Left ventricle myocardium inferior (tissue), 1 donor: Measurements from ENCODE around the gene MED12L. TPM values are rescaled to one million over a fixed set of nuclear protein-coding genes. Genes with fewer than 3 reads are reported as not detected.

ENCODE experiments used
- DNase-seq: peaks from one replicate; pipeline ENCODE4 v3.0.0-alpha.2; 2020
- H3K27ac ChIP-seq: fragments of 200-600 bp; replicated peaks from 2 replicates; pipeline ENCODE4 v1.8.0; 2021
- H3K27me3 ChIP-seq: fragments of 200-600 bp; 2 replicates; pipeline ENCODE4 v1.8.0; 2021; ENCODE audit warnings: low read depth
- H3K36me3 ChIP-seq: fragments of 200-600 bp; 2 replicates; pipeline ENCODE4 v1.8.0; 2021
- H3K4me1 ChIP-seq: fragments of 200-600 bp; 2 replicates; pipeline ENCODE4 v1.8.0; 2021
- H3K4me3 ChIP-seq: fragments of 200-600 bp; 2 replicates; pipeline ENCODE4 v1.8.0; 2021; ENCODE audit warnings: mild to moderate bottlenecking, moderate library complexity
- H3K9me3 ChIP-seq: fragments of 200-600 bp; replicated peaks from 2 replicates; pipeline ENCODE4 v1.8.0; 2021
- intact Hi-C: fragments of 100-400 bp; cut with micrococcal nuclease; formaldehyde crosslinking; loops from one replicate; pipeline ENCODE4 v1.11.0; 2022
- total RNA-seq: library from RNA; stranded (reverse); fragmentation: NEBNext Ultra II Directional; extraction: Animal tissue kit (Norgen Biotek cat#: 25700); gene quantifications from one replicate; pipeline ENCODE4 v1.2.1, GENCODE V29; 2021
- TF ChIP-seq, protein P1 (sequence below): fragments of 200-600 bp; IDR thresholded peaks from 2 replicates; pipeline ENCODE4 v1.8.0; 2021; ENCODE audit warnings: antibody characterized with exemption, mild to moderate bottlenecking, borderline replicate concordance
- donor health status: DM: no; HTN: yes; CAD: no; lungs with severe emphysema.

The MED12L gene
- total RNA-seq, 1 donor from 2014 or later = 0.82 TPM

DNA sequence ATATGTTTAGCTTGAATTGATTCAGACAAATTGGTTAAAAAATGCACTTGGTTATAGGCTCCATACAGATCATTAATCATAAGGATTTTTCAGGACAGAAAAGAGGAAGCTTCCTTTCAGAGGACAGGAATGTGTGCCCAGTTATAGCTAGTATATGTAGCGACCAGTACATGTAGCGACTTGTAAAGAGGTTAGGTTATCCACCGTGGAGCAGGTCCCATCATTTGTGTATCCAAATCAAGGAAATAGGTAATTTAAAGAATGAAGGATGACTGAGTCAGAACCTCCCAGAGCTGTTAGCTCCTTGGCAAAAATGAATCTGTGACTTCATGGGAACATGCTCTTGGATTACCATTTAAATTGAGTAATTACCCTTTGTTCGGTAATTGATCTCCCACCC is 314.9 kb downstream of the MED12L start:
- TF ChIP-seq, protein P1, sequence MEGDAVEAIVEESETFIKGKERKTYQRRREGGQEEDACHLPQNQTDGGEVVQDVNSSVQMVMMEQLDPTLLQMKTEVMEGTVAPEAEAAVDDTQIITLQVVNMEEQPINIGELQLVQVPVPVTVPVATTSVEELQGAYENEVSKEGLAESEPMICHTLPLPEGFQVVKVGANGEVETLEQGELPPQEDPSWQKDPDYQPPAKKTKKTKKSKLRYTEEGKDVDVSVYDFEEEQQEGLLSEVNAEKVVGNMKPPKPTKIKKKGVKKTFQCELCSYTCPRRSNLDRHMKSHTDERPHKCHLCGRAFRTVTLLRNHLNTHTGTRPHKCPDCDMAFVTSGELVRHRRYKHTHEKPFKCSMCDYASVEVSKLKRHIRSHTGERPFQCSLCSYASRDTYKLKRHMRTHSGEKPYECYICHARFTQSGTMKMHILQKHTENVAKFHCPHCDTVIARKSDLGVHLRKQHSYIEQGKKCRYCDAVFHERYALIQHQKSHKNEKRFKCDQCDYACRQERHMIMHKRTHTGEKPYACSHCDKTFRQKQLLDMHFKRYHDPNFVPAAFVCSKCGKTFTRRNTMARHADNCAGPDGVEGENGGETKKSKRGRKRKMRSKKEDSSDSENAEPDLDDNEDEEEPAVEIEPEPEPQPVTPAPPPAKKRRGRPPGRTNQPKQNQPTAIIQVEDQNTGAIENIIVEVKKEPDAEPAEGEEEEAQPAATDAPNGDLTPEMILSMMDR = no peak

DNA sequence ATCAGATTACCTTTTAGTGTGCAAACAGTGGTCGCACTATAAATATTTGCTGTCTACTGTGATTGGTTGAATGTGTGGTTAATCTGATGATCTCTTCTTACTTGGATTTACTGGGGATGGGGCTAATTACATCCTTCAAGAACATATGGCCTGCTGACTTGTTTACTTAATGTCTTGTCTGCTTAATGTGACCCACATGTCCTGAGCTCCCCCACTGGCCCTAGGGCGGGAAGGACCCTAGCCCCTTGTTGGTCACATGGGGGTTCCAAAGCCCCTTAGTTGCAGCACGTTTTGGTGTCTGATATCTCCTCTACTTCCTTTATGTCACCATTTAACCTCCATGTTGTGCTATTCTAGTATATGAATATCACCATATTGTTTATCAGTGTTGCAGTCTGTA is 316.9 kb downstream of the MED12L start:
- Histone ChIP-seq H3K9me3 (no peaks in the 10 kb centered on the region), H3K4me1 (no peaks in the 10 kb centered on the region), H3K27ac (no peak overlapping the region), H3K36me3 (no peaks in the 10 kb centered on the region), H3K27me3 (no peaks in the 10 kb centered on the region), H3K4me3 (no peak overlapping the region)
- intact Hi-C loops = no loop called here
- DNase-seq = no peak
- TF ChIP-seq, protein P1 = no peak

More for the DNA sequence above, 314.9 kb downstream of the MED12L start:
- Histone ChIP-seq H3K27ac (no peak overlapping the region), H3K9me3 (no peaks in the 10 kb centered on the region), H3K4me1 (no peaks in the 10 kb centered on the region), H3K27me3 (no peaks in the 10 kb centered on the region), H3K36me3 (no peaks in the 10 kb centered on the region), H3K4me3 (no peak overlapping the region)
- no peak for DNase-seq
- intact Hi-C loops = no loop called here

- intact Hi-C loops = no loop called here
- H3K36me3 ChIP-seq = no peaks in the 10 kb centered on the region
- no peak overlapping the region for H3K4me3 ChIP-seq
- no peaks in the 10 kb centered on the region for H3K9me3 ChIP-seq
- TF ChIP-seq, protein P1 = no peak
- no peaks in the 10 kb centered on the region for H3K27me3 ChIP-seq
- H3K27ac ChIP-seq = no peak overlapping the region
- no peaks in the 10 kb centered on the region for H3K4me1 ChIP-seq
- DNase-seq = no peak
These were observed 317.8 kb downstream of the MED12L start for GRCh38 chr3:151403246-151403645.

- no peak overlapping the region for H3K4me3 ChIP-seq
- no peaks in the 10 kb centered on the region for H3K9me3 ChIP-seq
- H3K36me3 ChIP-seq = no peaks in the 10 kb centered on the region
- DNase-seq = no peak
- H3K4me1 ChIP-seq = no peaks in the 10 kb centered on the region
- intact Hi-C loops = no loop called here
- TF ChIP-seq, protein P1 = no peak
- no peaks in the 10 kb centered on the region for H3K27me3 ChIP-seq
- H3K27ac ChIP-seq = no peak overlapping the region
These were observed 318.9 kb downstream of the MED12L start for GRCh38 chr3:151404316-151404715.

GRCh38 chr3:151407928-151408327 is 322.5 kb downstream of the MED12L start:
- H3K9me3 ChIP-seq = no peaks in the 10 kb centered on the region
- no peak overlapping the region for H3K4me3 ChIP-seq
- H3K36me3 ChIP-seq = no peaks in the 10 kb centered on the region
- H3K4me1 ChIP-seq = no peaks in the 10 kb centered on the region
- H3K27ac ChIP-seq = no peak overlapping the region
- TF ChIP-seq, protein P1 = no peak
- intact Hi-C loops = no loop called here
- DNase-seq = no peak
- H3K27me3 ChIP-seq = no peaks in the 10 kb centered on the region
